GM15510 (cell line): ENCODE results near the gene C1orf21.

Source experiments
- POLR2A ChIP-seq: IDR thresholded peaks from 3 replicates; pipeline ENCODE4 v1.6.1; 2011; ENCODE audit warnings: borderline replicate concordance; ENCODE audit not compliant: insufficient read length; ENCODE audit errors: extremely low read depth

The C1orf21 gene

GRCh38 chr1:184422490-184423233, 35.8 kb downstream of the C1orf21 start:
- no peak for TF ChIP-seq POLR2A

GRCh38 chr1:184423649-184424048, 36.8 kb downstream of the C1orf21 start:
- no peak for TF ChIP-seq POLR2A

GRCh38 chr1:184424157-184424556, 37.3 kb downstream of the C1orf21 start:
- no peak for TF ChIP-seq POLR2A

- no peak for TF ChIP-seq POLR2A
Observed at GRCh38 chr1:184424945-184425344, 38.1 kb downstream of the C1orf21 start.

GRCh38 chr1:184425449-184426277, 38.8 kb downstream of the C1orf21 start:
- no peak for TF ChIP-seq POLR2A

GRCh38 chr1:184426278-184426674, 39.4 kb downstream of the C1orf21 start:
- TF ChIP-seq POLR2A: no peak

GRCh38 chr1:184427722-184428121, 40.9 kb downstream of the C1orf21 start:
- TF ChIP-seq POLR2A: no peak

- no peak for TF ChIP-seq POLR2A
Observed at GRCh38 chr1:184428604-184429003, 41.8 kb downstream of the C1orf21 start.

- no peak for TF ChIP-seq POLR2A
Observed at GRCh38 chr1:184429335-184429734, 42.5 kb downstream of the C1orf21 start.

- no peak for TF ChIP-seq POLR2A
Observed at GRCh38 chr1:184433956-184434502, 47.2 kb downstream of the C1orf21 start.

- TF ChIP-seq POLR2A: no peak
Observed at GRCh38 chr1:184437291-184437690, 50.5 kb downstream of the C1orf21 start.

- TF ChIP-seq POLR2A: no peak
Observed at GRCh38 chr1:184438363-184438762, 51.5 kb downstream of the C1orf21 start.

- no peak for TF ChIP-seq POLR2A
Observed at GRCh38 chr1:184442260-184442659, 55.4 kb downstream of the C1orf21 start.

GRCh38 chr1:184443201-184443600, 56.4 kb downstream of the C1orf21 start:
- TF ChIP-seq POLR2A: no peak

- TF ChIP-seq POLR2A: no peak
Observed at GRCh38 chr1:184443624-184444023, 56.8 kb downstream of the C1orf21 start.

GRCh38 chr1:184445997-184446396, 59.2 kb downstream of the C1orf21 start:
- TF ChIP-seq POLR2A: no peak

GRCh38 chr1:184447651-184448185, 60.9 kb downstream of the C1orf21 start:
- no peak for TF ChIP-seq POLR2A
